Motor neuron (in vitro differentiated cells): ENCODE data around the gene FEN1. TPM values are rescaled to one million over a fixed set of nuclear protein-coding genes. Genes with fewer than 3 reads are reported as not detected.

Source experiments
- ATAC-seq, 8 experiments: fragments of 200-7000 bp; cut with Tn5 transposase; replicated peaks in 6 of 8; 2 replicates each; pipeline ENCODE4 v1.8.0; 2021; ENCODE audit warnings: mild to moderate bottlenecking in 8 of 8, moderate library complexity in 8 of 8
- H3K27ac ChIP-seq, 2 donors: fragments of 250-450 bp; sonication (Bioruptor Pico); 2 replicates each; pipeline ENCODE4 v1.9.0; 2021; ENCODE audit warnings: antibody characterized with exemption in 2 of 2, mild to moderate bottlenecking in 2 of 2, moderate library complexity in 1 of 2
- H3K4me1 ChIP-seq, 2 donors: fragments of 250-450 bp; sonication (Bioruptor Pico); replicated peaks in 1 of 2; 2 replicates each; pipeline ENCODE4 v1.6.1; 2021; ENCODE audit warnings: antibody characterized with exemption in 2 of 2, mild to moderate bottlenecking in 2 of 2, moderate library complexity in 1 of 2
- H3K4me3 ChIP-seq, 5 donors: fragments of 250-450 bp; sonication (Bioruptor Pico); 2 replicates each; pipeline ENCODE4 v1.9.0; 2021; ENCODE audit warnings: antibody characterized with exemption in 5 of 5, mild to moderate bottlenecking in 5 of 5, moderate library complexity in 4 of 5
- WGBS, 10 experiments: fragments of 450-650 bp; shearing (Covaris generic); methylation state at CpG; one replicate each; pipeline ENCODE4 v1.0.0; 2022; 5-methylcytosine and 5-hydroxymethylcytosine counted together
- in situ Hi-C, 9 experiments: fragments of 400-800 bp; cut with MboI; loops; one replicate each; pipeline ENCODE4 v1.15.0; 2021; ENCODE audit warnings: low sequenced_read_pairs in 9 of 9, low pct_unique_long_range_greater_than_20kb in 2 of 9; ENCODE audit not compliant: unreplicated experiment in 9 of 9
- total RNA-seq, 8 experiments: library from RNA; unstranded; fragments of 300-600 nt; gene quantifications; 2 replicates each; pipeline versions ENCODE4 v1.2.3 to v1.2.4, GENCODE V29; 2022

The FEN1 gene
- total RNA-seq, 8 experiments from 2014 or later, result 7.5 to 59.0 (median 16.6) TPM

DNA sequence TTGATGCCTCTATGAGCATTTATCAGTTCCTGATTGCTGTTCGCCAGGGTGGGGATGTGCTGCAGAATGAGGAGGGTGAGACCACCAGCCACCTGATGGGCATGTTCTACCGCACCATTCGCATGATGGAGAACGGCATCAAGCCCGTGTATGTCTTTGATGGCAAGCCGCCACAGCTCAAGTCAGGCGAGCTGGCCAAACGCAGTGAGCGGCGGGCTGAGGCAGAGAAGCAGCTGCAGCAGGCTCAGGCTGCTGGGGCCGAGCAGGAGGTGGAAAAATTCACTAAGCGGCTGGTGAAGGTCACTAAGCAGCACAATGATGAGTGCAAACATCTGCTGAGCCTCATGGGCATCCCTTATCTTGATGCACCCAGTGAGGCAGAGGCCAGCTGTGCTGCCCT is 2.7 kb downstream of the FEN1 start:
- no peak overlapping the region for H3K4me3 ChIP-seq
- 75 to 92% (median 81%) methylated on average over 1 to 6 of the region's 12 CpGs; no CpG with 5 or more reads in 4 of the 10 experiments for WGBS, 10 experiments
- in situ Hi-C loops, result loop anchor here in 1 of 9 experiments (25.0 kb wide), 1 partner anchor 317 kb away; the partner anchor contains the start of gene INCENP
- no peak overlapping the region for H3K27ac ChIP-seq
- peaks cover 4 to 14% of the 10 kb centered on the region in 2 donors for H3K4me1 ChIP-seq
- ATAC-seq, result no peak

DNA sequence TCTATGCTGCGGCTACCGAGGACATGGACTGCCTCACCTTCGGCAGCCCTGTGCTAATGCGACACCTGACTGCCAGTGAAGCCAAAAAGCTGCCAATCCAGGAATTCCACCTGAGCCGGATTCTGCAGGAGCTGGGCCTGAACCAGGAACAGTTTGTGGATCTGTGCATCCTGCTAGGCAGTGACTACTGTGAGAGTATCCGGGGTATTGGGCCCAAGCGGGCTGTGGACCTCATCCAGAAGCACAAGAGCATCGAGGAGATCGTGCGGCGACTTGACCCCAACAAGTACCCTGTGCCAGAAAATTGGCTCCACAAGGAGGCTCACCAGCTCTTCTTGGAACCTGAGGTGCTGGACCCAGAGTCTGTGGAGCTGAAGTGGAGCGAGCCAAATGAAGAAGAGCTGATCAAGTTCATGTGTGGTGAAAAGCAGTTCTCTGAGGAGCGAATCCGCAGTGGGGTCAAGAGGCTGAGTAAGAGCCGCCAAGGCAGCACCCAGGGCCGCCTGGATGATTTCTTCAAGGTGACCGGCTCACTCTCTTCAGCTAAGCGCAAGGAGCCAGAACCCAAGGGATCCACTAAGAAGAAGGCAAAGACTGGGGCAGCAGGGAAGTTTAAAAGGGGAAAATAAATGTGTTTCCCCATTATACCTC is 3.3 kb downstream of the FEN1 start:
- in situ Hi-C loops, result loop anchor here in 1 of 9 experiments (25.0 kb wide), 1 partner anchor 316 kb away; the partner anchor contains the start of gene INCENP
- WGBS, 10 experiments, result 80 to 100% (median 92%) methylated on average over 1 to 15 of the region's 18 CpGs; no CpG with 5 or more reads in 5 of the 10 experiments
- H3K4me3 ChIP-seq, result no peak overlapping the region
- H3K4me1 ChIP-seq, result peaks cover 4 to 14% of the 10 kb centered on the region in 2 donors
- H3K27ac ChIP-seq, result no peak overlapping the region
- no peak for ATAC-seq

GRCh38 chr11:61797263-61797944 is 4.7 kb downstream of the FEN1 start:
- H3K4me1 ChIP-seq, result peaks cover 4 to 8% of the 10 kb centered on the region in 2 donors
- H3K4me3 ChIP-seq, result no peak overlapping the region
- WGBS, 10 experiments, result 0 to 85% (median 52%) methylated on average over 1 to 3 of the region's 3 CpGs
- in situ Hi-C loops, result loop anchor here in 1 of 9 experiments (25.0 kb wide), 1 partner anchor 315 kb away; the partner anchor contains the start of gene INCENP
- peak in 3 of 8 experiments; percentile 12 to 15 (median 12) for ATAC-seq
- H3K27ac ChIP-seq, result no peak overlapping the region

GRCh38 chr11:61799665-61800284 is 7.1 kb downstream of the FEN1 start:
- 86 to 100% (median 100%) methylated on average over 1 to 2 of the region's 2 CpGs; no CpG with 5 or more reads in 3 of the 10 experiments for WGBS, 10 experiments
- Histone ChIP-seq H3K4me3 (no peak overlapping the region), H3K4me1 (peaks cover 0 to 3% of the 10 kb centered on the region in 2 donors), H3K27ac (no peak overlapping the region)
- no peak for ATAC-seq
- in situ Hi-C loops, result loop anchor here in 1 of 9 experiments (25.0 kb wide), 1 partner anchor 313 kb away; the partner anchor contains the start of gene INCENP

DNA sequence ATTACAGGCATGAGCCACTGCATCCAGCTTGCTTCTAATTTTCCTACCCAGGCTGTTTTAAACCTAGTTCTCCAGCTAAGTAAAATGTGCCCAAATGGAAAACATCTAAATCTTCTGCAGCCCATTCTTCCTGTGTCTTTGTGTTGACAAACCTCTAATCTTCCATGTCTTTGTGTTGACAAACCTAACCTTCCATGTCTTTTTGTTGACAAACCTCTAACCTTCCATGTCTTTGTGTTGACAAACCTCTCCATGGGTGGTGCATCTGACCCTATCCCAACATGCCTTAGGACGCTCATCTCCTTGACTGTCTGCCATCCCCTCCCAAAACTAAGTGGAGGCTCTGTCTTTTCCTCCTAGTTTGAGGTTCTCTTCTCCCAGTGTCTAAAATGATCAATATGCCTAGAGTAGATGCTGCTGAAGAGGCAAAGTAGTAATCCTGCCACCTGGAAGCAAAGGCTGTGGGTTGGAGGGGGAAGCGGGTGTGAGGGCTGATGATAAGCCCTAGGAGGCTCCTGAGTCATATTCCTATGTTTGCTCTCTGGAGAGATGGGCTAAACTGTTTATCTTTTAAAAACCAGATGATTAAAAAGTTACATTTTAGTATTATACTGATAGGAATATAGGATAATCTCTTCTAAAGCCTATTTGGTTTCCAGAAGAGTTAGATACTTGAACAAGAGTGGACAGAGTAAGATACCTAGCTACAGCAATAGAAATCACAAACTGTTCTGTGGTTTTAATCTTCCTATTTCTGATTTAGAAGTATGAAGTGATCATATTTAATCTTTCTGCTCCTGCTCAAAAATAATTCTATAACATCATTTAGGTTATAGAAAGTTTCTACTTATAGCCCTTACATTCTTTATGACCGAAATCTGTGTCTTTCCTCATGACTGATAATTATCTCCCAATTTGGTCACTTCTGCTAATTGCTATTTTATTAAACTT is 7.9 kb downstream of the FEN1 start:
- H3K4me3 ChIP-seq, result no peak overlapping the region
- no peak overlapping the region for H3K27ac ChIP-seq
- 80 to 100% (median 96%) methylated on average over 1 to 2 of the region's 3 CpGs; no CpG with 5 or more reads in 1 of the 10 experiments for WGBS, 10 experiments
- in situ Hi-C loops, result no loop called here
- H3K4me1 ChIP-seq, result peaks cover 0 to 3% of the 10 kb centered on the region in 2 donors
- ATAC-seq, result no peak

DNA sequence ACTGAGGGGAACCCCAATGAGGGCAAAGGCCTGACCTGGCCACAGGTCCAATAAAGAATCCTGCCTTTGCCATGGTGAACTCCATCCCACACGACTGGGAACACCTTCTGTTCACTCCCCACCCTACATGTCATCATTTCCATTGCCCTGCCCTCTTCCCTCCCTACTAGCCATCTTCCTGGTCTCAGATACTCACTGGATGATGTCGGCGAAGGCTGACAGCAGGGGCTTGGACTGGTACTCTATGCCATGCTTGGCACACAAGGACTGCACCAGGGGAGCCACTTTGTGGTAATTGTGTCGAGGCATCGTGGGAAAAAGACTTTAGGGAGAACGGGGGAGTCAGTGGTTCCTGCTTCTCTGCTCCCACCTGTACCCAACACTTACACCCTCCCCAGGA is 9.9 kb downstream of the FEN1 start:
- no peak overlapping the region for H3K27ac ChIP-seq
- H3K4me3 ChIP-seq, result no peak overlapping the region
- ATAC-seq, result peak in 1 of 8 experiments; percentile 16
- H3K4me1 ChIP-seq, result no peaks in the 10 kb centered on the region
- in situ Hi-C loops, result no loop called here
- WGBS, 10 experiments, result 60 to 100% (median 100%) methylated on average over 1 to 2 of the region's 6 CpGs; no CpG with 5 or more reads in 4 of the 10 experiments

DNA sequence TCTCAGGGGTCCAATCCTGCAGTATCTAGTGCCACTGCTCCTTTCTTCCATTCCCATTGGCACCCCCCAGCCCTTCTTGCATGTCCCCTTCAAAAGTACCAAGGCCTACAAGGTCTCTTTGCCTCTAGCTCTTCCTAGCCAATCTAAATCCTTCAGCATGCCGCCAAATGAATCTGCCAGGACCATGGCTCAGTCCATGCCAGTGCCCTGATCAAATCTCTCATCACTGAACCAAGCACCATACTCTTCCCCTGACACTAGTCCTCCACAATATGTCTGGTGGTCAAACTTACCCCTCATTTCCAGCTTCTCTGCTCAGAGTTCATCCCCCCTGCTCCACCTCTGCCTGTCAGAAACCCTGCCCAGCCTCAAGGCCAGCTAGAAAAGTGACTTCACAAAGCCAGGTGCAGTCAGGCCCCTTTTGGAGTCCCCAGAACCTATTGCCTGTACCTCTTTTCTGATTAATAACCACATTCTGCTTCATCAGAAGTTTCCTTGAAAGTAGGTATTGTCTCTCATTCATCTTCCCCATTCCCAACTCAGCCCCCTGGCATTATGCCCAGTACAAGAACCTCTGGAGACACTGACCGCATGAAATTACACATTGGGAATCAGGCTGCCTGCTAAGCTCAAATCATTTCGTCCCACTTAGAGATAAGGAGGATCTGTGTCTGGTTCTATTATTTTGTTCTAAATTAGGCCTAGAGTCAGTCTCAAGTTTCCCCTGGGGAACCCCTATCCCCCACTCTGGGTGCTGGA is 11.4 kb downstream of the FEN1 start:
- no peak overlapping the region for H3K4me3 ChIP-seq
- 71 to 100% (median 96%) methylated on average over 1 to 3 of the region's 3 CpGs; no CpG with 5 or more reads in 2 of the 10 experiments for WGBS, 10 experiments
- ATAC-seq, result no peak
- no peak overlapping the region for H3K27ac ChIP-seq
- in situ Hi-C loops, result no loop called here
- no peaks in the 10 kb centered on the region for H3K4me1 ChIP-seq

- ATAC-seq, result no peak
- 80 to 100% (median 92%) methylated on average over 1 of the region's 1 CpG; no CpG with 5 or more reads in 7 of the 10 experiments for WGBS, 10 experiments
- no peaks in the 10 kb centered on the region for H3K4me1 ChIP-seq
- in situ Hi-C loops, result no loop called here
- H3K27ac ChIP-seq, result no peak overlapping the region
- no peak overlapping the region for H3K4me3 ChIP-seq
Measured at GRCh38 chr11:61805146-61805545, 12.4 kb downstream of the FEN1 start.

DNA sequence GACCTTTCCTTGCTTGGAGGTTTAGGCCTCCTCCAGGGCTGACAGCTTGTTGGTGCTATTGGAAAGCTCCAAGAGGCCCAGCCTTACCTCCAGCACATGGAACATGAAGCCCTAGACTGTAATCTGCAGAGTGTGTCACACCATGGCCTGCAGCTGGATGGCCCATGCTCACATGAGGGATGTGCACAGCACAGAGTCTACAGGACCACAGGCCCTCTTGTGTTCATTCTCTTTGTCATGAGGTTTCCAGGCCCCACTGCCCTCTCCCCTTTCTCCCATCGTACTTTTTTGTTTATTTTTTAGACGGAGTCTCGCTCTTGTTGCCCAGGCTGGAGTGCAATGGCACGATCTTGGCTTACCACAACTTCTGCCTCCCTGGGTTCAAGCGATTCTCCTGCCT is 14.1 kb downstream of the FEN1 start:
- no peak for ATAC-seq
- no peaks in the 10 kb centered on the region for H3K4me1 ChIP-seq
- WGBS, 10 experiments, result 94 to 100% methylated on average over 3 of the region's 5 CpGs; no CpG with 5 or more reads in 8 of the 10 experiments
- no peak overlapping the region for H3K27ac ChIP-seq
- in situ Hi-C loops, result no loop called here
- no peak overlapping the region for H3K4me3 ChIP-seq

DNA sequence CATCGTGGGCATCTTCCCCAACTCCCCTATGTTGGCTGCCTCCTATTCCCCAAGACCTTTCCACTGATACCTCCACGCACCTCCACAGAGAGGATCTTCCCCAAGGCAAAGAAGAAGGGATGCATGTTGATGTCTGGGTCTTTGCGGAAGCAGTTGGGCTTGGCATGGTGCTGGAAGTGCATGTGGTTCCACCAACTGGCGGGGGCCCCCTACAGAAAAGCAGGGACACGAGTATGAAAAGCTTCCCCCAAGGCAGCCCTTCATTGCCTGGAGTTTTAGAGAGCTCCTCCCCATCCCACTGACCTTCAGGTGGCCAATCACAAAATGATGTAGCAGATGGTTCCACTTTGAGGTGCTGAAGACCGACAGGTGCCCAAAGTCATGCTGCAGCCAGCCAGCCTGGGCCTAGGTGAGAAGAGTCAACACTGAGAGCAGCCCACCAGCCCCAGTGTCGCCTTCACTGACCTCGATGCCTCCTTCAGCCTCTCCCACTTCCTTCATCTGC is 18.0 kb downstream of the FEN1 start:
- in situ Hi-C loops, result no loop called here
- WGBS, 10 experiments, result 60 to 100% (median 91%) methylated on average over 1 to 6 of the region's 8 CpGs; no CpG with 5 or more reads in 5 of the 10 experiments

GRCh38 chr11:61811831-61812230 is 19.1 kb downstream of the FEN1 start:
- Histone ChIP-seq H3K4me1 (peaks cover 3 to 8% of the 10 kb centered on the region in 2 donors), H3K27ac (no peak overlapping the region), H3K4me3 (no peak overlapping the region)
- 75 to 100% (median 100%) methylated on average over 1 to 4 of the region's 5 CpGs for WGBS, 10 experiments
- ATAC-seq, result no peak
- in situ Hi-C loops, result no loop called here

More for the DNA sequence above, 18.0 kb downstream of the FEN1 start:
- Histone ChIP-seq H3K4me1 (peaks cover 3 to 8% of the 10 kb centered on the region in 2 donors), H3K4me3 (no peak overlapping the region), H3K27ac (no peak overlapping the region)
- ATAC-seq, result no peak
